Nephron (organoid): ENCODE measurements around the gene KCTD16.

ENCODE experiments used
- H3K27ac Mint-ChIP-seq, 3 experiments: 2 replicates each; pipeline ENCODE4 v1.8.0; 2020; ENCODE audit warnings: mixed read lengths in 3 of 3, mild to moderate bottlenecking in 2 of 3, moderate library complexity in 1 of 3
- H3K27me3 Mint-ChIP-seq: 2 replicates; pipeline ENCODE4 v1.8.0; 2021; ENCODE audit warnings: low read depth, mild to moderate bottlenecking, moderate library complexity, mixed read lengths
- H3K36me3 Mint-ChIP-seq: 2 replicates; pipeline ENCODE4 v1.8.0; 2020; ENCODE audit warnings: low read depth, mixed read lengths
- H3K4me1 Mint-ChIP-seq: 2 replicates; pipeline ENCODE4 v1.8.0; 2020; ENCODE audit warnings: mixed read lengths
- H3K4me3 Mint-ChIP-seq, 3 experiments: 2 replicates each; pipeline ENCODE4 v1.8.0; 2020; ENCODE audit warnings: mild to moderate bottlenecking in 3 of 3, mixed read lengths in 3 of 3, moderate library complexity in 2 of 3
- H3K9me3 Mint-ChIP-seq: 2 replicates; pipeline ENCODE4 v1.8.0; 2020; ENCODE audit warnings: mixed read lengths
- TF ChIP-seq, protein P1 (sequence below), 3 experiments: fragments of 200-600 bp; sonication (generic); IDR thresholded peaks; one replicate each; pipeline ENCODE4 v1.5.0; 2021; ENCODE audit warnings: antibody characterized with exemption in 3 of 3; ENCODE audit not compliant: unreplicated experiment in 3 of 3

KCTD16 gene

GRCh38 chr5:144203750-144204596, 33.3 kb downstream of the KCTD16 start:
- H3K9me3 Mint-ChIP-seq: no peaks in the 10 kb centered on the region
- H3K4me1 Mint-ChIP-seq: peaks cover 43% of the 10 kb centered on the region
- peak overlapping the region; percentile 76 to 86 (median 79) for H3K4me3 Mint-ChIP-seq
- peak overlapping the region; percentile 28 to 63 (median 42) for H3K27ac Mint-ChIP-seq
- TF ChIP-seq, protein P1, sequence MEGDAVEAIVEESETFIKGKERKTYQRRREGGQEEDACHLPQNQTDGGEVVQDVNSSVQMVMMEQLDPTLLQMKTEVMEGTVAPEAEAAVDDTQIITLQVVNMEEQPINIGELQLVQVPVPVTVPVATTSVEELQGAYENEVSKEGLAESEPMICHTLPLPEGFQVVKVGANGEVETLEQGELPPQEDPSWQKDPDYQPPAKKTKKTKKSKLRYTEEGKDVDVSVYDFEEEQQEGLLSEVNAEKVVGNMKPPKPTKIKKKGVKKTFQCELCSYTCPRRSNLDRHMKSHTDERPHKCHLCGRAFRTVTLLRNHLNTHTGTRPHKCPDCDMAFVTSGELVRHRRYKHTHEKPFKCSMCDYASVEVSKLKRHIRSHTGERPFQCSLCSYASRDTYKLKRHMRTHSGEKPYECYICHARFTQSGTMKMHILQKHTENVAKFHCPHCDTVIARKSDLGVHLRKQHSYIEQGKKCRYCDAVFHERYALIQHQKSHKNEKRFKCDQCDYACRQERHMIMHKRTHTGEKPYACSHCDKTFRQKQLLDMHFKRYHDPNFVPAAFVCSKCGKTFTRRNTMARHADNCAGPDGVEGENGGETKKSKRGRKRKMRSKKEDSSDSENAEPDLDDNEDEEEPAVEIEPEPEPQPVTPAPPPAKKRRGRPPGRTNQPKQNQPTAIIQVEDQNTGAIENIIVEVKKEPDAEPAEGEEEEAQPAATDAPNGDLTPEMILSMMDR (IDR thresholded peaks at IDR 0.05; ENCODE audit: unreplicated experiment in 3 of 3): peak; percentile 91 to 97 (median 94)
- peaks cover 28% of the 10 kb centered on the region for H3K27me3 Mint-ChIP-seq
- no peaks in the 10 kb centered on the region for H3K36me3 Mint-ChIP-seq

DNA sequence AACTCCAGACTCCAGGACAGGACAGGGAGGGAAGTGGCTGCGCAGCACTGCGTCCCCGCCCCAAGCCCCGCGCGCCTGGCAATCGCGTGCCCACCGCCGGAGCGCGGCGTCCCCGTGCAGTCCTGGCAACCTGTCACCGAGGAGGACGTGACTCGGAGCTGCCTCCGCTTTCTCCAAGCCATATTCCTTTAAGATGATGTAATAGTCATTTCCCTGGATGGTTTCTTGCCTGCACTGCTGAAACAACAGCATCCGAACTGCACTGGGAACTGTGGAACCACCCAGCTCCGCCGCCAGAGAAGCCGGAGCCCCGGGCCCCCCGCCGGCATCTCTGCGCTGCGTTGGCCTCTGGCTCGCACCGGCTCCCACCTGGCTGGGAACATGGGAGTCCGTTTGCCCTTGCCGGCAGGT, 34.5 kb downstream of the KCTD16 start:
- Mint-ChIP-seq H3K4me1 (peaks cover 39% of the 10 kb centered on the region), H3K36me3 (no peaks in the 10 kb centered on the region), H3K27me3 (peaks cover 21% of the 10 kb centered on the region), H3K27ac (peak overlapping the region in 2 of 3 experiments; percentile 42 to 65), H3K4me3 (peak overlapping the region; percentile 76 to 86 (median 79)), H3K9me3 (no peaks in the 10 kb centered on the region)
- TF ChIP-seq, protein P1 (IDR thresholded peaks at IDR 0.05; ENCODE audit: unreplicated experiment in 3 of 3): no peak

GRCh38 chr5:144206141-144206540, 35.5 kb downstream of the KCTD16 start:
- Mint-ChIP-seq H3K4me1 (peaks cover 38% of the 10 kb centered on the region), H3K36me3 (no peaks in the 10 kb centered on the region), H3K27me3 (peaks cover 21% of the 10 kb centered on the region), H3K27ac (peak overlapping the region; percentile 1 to 66 (median 44)), H3K4me3 (peak overlapping the region; percentile 76 to 86 (median 79)), H3K9me3 (no peaks in the 10 kb centered on the region)
- TF ChIP-seq, protein P1 (IDR thresholded peaks at IDR 0.05; ENCODE audit: unreplicated experiment in 3 of 3): no peak

- no peaks in the 10 kb centered on the region for H3K9me3 Mint-ChIP-seq
Measured at GRCh38 chr5:144207875-144208444, 37.3 kb downstream of the KCTD16 start.

GRCh38 chr5:144209361-144209760, 38.7 kb downstream of the KCTD16 start:
- Mint-ChIP-seq H3K4me3 (peak overlapping the region; percentile 50 to 65 (median 51)), H3K27ac (no peak overlapping the region), H3K9me3 (no peaks in the 10 kb centered on the region), H3K4me1 (peaks cover 13% of the 10 kb centered on the region), H3K36me3 (no peaks in the 10 kb centered on the region), H3K27me3 (peaks cover 21% of the 10 kb centered on the region)
- TF ChIP-seq, protein P1 (IDR thresholded peaks at IDR 0.05; ENCODE audit: unreplicated experiment in 3 of 3): no peak

More at GRCh38 chr5:144207875-144208444, 37.3 kb downstream of the KCTD16 start:
- Mint-ChIP-seq H3K4me3 (peak overlapping the region; percentile 65 to 86 (median 78)), H3K4me1 (peaks cover 25% of the 10 kb centered on the region), H3K27me3 (peaks cover 21% of the 10 kb centered on the region), H3K36me3 (no peaks in the 10 kb centered on the region), H3K27ac (peak overlapping the region in 2 of 3 experiments; percentile 14 to 65)
- TF ChIP-seq, protein P1 (IDR thresholded peaks at IDR 0.05; ENCODE audit: unreplicated experiment in 3 of 3): peak; percentile 30 to 46 (median 30)
